Measurements from ENCODE around the gene CRBN. TPM values are rescaled to one million over a fixed set of nuclear protein-coding genes. Genes with fewer than 3 reads are reported as not detected.

CRBN gene
- total and polyA plus RNA-seq, 2 donors (not counting 3 experiments of a cell fraction or from before 2014, with no cell fraction given): 25.2 to 36.1 TPM

- no peak for FAIRE-seq
- dilution Hi-C loops (cut with MboI; ENCODE audit: extremely low pct_ligation_motif_present, low sequenced_read_pairs): no loop called here
Observed at GRCh38 chr3:3184876-3185275, 5.4 kb upstream of the CRBN start.

DNA sequence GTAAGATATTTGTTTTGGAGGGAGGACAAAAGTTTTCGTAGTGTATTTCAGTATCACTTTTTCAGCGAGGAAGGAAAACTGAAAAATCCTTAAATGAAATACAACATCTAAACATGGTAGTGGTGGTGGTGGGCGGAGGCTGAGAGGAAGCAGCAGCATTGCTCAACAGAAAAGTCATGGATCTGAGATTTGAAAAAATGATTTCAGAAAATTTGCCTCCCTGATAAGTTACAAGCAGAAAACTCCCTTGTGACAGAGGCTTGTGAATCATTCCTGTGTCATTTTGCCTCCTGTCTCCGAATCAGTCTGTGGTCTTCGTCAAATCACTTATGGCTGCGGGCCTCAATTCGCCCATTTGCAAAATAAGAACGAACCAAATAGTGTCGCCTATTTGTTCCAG, 965 bp upstream of the CRBN start:
- Histone ChIP-seq H3K4me1 (ENCODE audit: control insufficient read depth, extremely low read depth, insufficient read depth, low read length) (peaks cover 15% of the 10 kb centered on the region), H3K27ac (ENCODE audit: insufficient read depth, low read depth, low read length) (no peak overlapping the region), H3K9ac (replicated peaks; ENCODE audit: extremely low read depth, insufficient read depth, low read length) (no peak overlapping the region), H3K4me2 (ENCODE audit: insufficient read depth, low read length) (no peak overlapping the region), H3K79me2 (ENCODE audit: control insufficient read depth, insufficient read depth, low read length) (peaks cover 30% of the 10 kb centered on the region), H2AFZ (ENCODE audit: low read depth, low read length) (no peak overlapping the region), H3K27me3 (ENCODE audit: control insufficient read depth in 2 of 2, insufficient read depth in 2 of 2, low read length in 2 of 2) (peaks cover 0 to 2% of the 10 kb centered on the region in 2 experiments), H3K36me3 (ENCODE audit: control insufficient read depth in 2 of 2, extremely low read depth in 1 of 2, insufficient read depth in 2 of 2, low read length in 2 of 2) (no peaks in the 10 kb centered on the region), H3K9me3 (replicated peaks; ENCODE audit: control insufficient read depth, insufficient read depth, low read length) (no peaks in the 10 kb centered on the region), H4K20me1 (replicated peaks; ENCODE audit: control insufficient read depth, extremely low read depth, insufficient read depth, low read length) (no peaks in the 10 kb centered on the region), H3K9me1 (replicated peaks; ENCODE audit: control insufficient read depth, extremely low read depth, insufficient read depth, low read length) (no peaks in the 10 kb centered on the region), H3K4me3 (replicated peaks in 1 of 3; ENCODE audit: insufficient read depth in 1 of 3, low read depth in 1 of 3, low read length in 3 of 3) (no peak overlapping the region)
- TF ChIP-seq, protein P1, sequence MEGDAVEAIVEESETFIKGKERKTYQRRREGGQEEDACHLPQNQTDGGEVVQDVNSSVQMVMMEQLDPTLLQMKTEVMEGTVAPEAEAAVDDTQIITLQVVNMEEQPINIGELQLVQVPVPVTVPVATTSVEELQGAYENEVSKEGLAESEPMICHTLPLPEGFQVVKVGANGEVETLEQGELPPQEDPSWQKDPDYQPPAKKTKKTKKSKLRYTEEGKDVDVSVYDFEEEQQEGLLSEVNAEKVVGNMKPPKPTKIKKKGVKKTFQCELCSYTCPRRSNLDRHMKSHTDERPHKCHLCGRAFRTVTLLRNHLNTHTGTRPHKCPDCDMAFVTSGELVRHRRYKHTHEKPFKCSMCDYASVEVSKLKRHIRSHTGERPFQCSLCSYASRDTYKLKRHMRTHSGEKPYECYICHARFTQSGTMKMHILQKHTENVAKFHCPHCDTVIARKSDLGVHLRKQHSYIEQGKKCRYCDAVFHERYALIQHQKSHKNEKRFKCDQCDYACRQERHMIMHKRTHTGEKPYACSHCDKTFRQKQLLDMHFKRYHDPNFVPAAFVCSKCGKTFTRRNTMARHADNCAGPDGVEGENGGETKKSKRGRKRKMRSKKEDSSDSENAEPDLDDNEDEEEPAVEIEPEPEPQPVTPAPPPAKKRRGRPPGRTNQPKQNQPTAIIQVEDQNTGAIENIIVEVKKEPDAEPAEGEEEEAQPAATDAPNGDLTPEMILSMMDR (IDR thresholded peaks at IDR 0.05; ENCODE audit: extremely low read depth in 1 of 2, insufficient read depth in 1 of 2, low read depth in 1 of 2, low read length in 2 of 2): no peak
- TF ChIP-seq GATA2 (IDR thresholded peaks at IDR 0.05; ENCODE audit: insufficient read depth, insufficient read length, low read depth, low read length) (no peak), MAX (IDR thresholded peaks at IDR 0.05; ENCODE audit: insufficient read depth, insufficient read length) (no peak), POLR2AphosphoS5 (IDR thresholded peaks at IDR 0.05; ENCODE audit: insufficient read depth, low read depth, low read length) (no peak), EZH2 (IDR thresholded peaks at IDR 0.05; ENCODE audit: borderline replicate concordance, low read depth, low read length, severe bottlenecking) (no peak), JUN (IDR thresholded peaks at IDR 0.05; ENCODE audit: borderline replicate concordance, insufficient read depth, insufficient read length, low read depth) (no peak), FOS (IDR thresholded peaks at IDR 0.05; ENCODE audit: borderline replicate concordance, insufficient read depth, low read length) (no peak), MYC (IDR thresholded peaks at IDR 0.05; ENCODE audit: low read depth, low read length) (no peak), POLR2A (IDR thresholded peaks at IDR 0.05; ENCODE audit: low read depth, low read length) (no peak)
- no TSS peak for BruUV-seq (replicated peaks)
- dilution Hi-C loops (cut with MboI; ENCODE audit: extremely low pct_ligation_motif_present, low sequenced_read_pairs): no loop called here
- no peak for DNase-seq (ENCODE audit: low read depth, low spot score)
- FAIRE-seq: no peak
- intact Hi-C loops (cut with micrococcal nuclease): no loop called here
- POLR2A ChIA-PET: no interaction called here
- CTCF ChIA-PET: no interaction called here

More at GRCh38 chr3:3184876-3185275, 5.4 kb upstream of the CRBN start:
- TF ChIP-seq POLR2AphosphoS5 (IDR thresholded peaks at IDR 0.05; ENCODE audit: insufficient read depth, low read depth, low read length) (no peak), FOS (IDR thresholded peaks at IDR 0.05; ENCODE audit: borderline replicate concordance, insufficient read depth, low read length) (no peak)
- POLR2A ChIA-PET: no interaction called here
- intact Hi-C loops (cut with micrococcal nuclease): no loop called here
- no peaks in the 10 kb centered on the region for H3K79me2 ChIP-seq (ENCODE audit: control insufficient read depth, insufficient read depth, low read length)
- CTCF ChIA-PET: interaction anchor here (2.4 kb wide), 1 partner anchor 16 kb away, joined by 7 read pairs; no protein-coding TSS in a partner anchor
- H3K4me3 ChIP-seq (replicated peaks in 1 of 3; ENCODE audit: insufficient read depth in 1 of 3, low read depth in 1 of 3, low read length in 3 of 3): no peak overlapping the region
- H3K9ac ChIP-seq (replicated peaks; ENCODE audit: extremely low read depth, insufficient read depth, low read length): no peak overlapping the region
- H3K27ac ChIP-seq (ENCODE audit: insufficient read depth, low read depth, low read length): no peak overlapping the region
- H3K4me1 ChIP-seq (ENCODE audit: control insufficient read depth, extremely low read depth, insufficient read depth, low read length): no peaks in the 10 kb centered on the region
- H3K27me3 ChIP-seq (ENCODE audit: control insufficient read depth in 2 of 2, insufficient read depth in 2 of 2, low read length in 2 of 2): peaks cover 0 to 2% of the 10 kb centered on the region in 2 experiments
- no peak overlapping the region for H3K4me2 ChIP-seq (ENCODE audit: insufficient read depth, low read length)
- no peaks in the 10 kb centered on the region for H4K20me1 ChIP-seq (replicated peaks; ENCODE audit: control insufficient read depth, extremely low read depth, insufficient read depth, low read length)
- no peak overlapping the region for H2AFZ ChIP-seq (ENCODE audit: low read depth, low read length)
- no peaks in the 10 kb centered on the region for H3K36me3 ChIP-seq (ENCODE audit: control insufficient read depth in 2 of 2, extremely low read depth in 1 of 2, insufficient read depth in 2 of 2, low read length in 2 of 2)
- DNase-seq (ENCODE audit: low read depth, low spot score): no peak
- BruUV-seq (replicated peaks): no TSS peak
- no peaks in the 10 kb centered on the region for H3K9me1 ChIP-seq (replicated peaks; ENCODE audit: control insufficient read depth, extremely low read depth, insufficient read depth, low read length)
- H3K9me3 ChIP-seq (replicated peaks; ENCODE audit: control insufficient read depth, insufficient read depth, low read length): no peaks in the 10 kb centered on the region
